Left ventricle myocardium inferior (tissue), 1 donor: ENCODE data around the gene XYLT1. TPM values are rescaled to one million over a fixed set of nuclear protein-coding genes. Genes with fewer than 3 reads are reported as not detected.

ENCODE experiments used
- DNase-seq: peaks from one replicate; pipeline ENCODE4 v3.0.0-alpha.2; 2020
- H3K27ac ChIP-seq: fragments of 200-600 bp; replicated peaks from 2 replicates; pipeline ENCODE4 v1.8.0; 2021
- H3K27me3 ChIP-seq: fragments of 200-600 bp; 2 replicates; pipeline ENCODE4 v1.8.0; 2021; ENCODE audit warnings: low read depth
- H3K36me3 ChIP-seq: fragments of 200-600 bp; 2 replicates; pipeline ENCODE4 v1.8.0; 2021
- H3K4me1 ChIP-seq: fragments of 200-600 bp; 2 replicates; pipeline ENCODE4 v1.8.0; 2021
- H3K4me3 ChIP-seq: fragments of 200-600 bp; 2 replicates; pipeline ENCODE4 v1.8.0; 2021; ENCODE audit warnings: mild to moderate bottlenecking, moderate library complexity
- H3K9me3 ChIP-seq: fragments of 200-600 bp; replicated peaks from 2 replicates; pipeline ENCODE4 v1.8.0; 2021
- CTCF ChIP-seq: fragments of 200-600 bp; IDR thresholded peaks from 2 replicates; pipeline ENCODE4 v1.8.0; 2021; ENCODE audit warnings: antibody characterized with exemption, mild to moderate bottlenecking, borderline replicate concordance
- intact Hi-C: fragments of 100-400 bp; cut with micrococcal nuclease; formaldehyde crosslinking; loops from one replicate; pipeline ENCODE4 v1.11.0; 2022
- total RNA-seq: library from RNA; stranded (reverse); fragmentation: NEBNext Ultra II Directional; extraction: Animal tissue kit (Norgen Biotek cat#: 25700); gene quantifications from one replicate; pipeline ENCODE4 v1.2.1, GENCODE V29; 2021
- donor health status: DM: no; HTN: yes; CAD: no; lungs with severe emphysema.

The XYLT1 gene
- total RNA-seq, 1 donor from 2014 or later = 1.4 TPM

- no peaks in the 10 kb centered on the region for H3K9me3 ChIP-seq
- H3K4me1 ChIP-seq = no peaks in the 10 kb centered on the region
- intact Hi-C loops = no loop called here
- TF ChIP-seq CTCF = no peak
- DNase-seq = no peak
- H3K36me3 ChIP-seq = no peaks in the 10 kb centered on the region
- peaks cover 8% of the 10 kb centered on the region for H3K27me3 ChIP-seq
- H3K27ac ChIP-seq = no peak overlapping the region
- no peak overlapping the region for H3K4me3 ChIP-seq
Measured at GRCh38 chr16:17098685-17099084, 372.1 kb downstream of the XYLT1 start.

- TF ChIP-seq CTCF = no peak
- no peaks in the 10 kb centered on the region for H3K4me1 ChIP-seq
- no peaks in the 10 kb centered on the region for H3K36me3 ChIP-seq
- H3K4me3 ChIP-seq = no peak overlapping the region
- peaks cover 36% of the 10 kb centered on the region for H3K27me3 ChIP-seq
- H3K27ac ChIP-seq = no peak overlapping the region
- intact Hi-C loops = no loop called here
- H3K9me3 ChIP-seq = peaks cover 2% of the 10 kb centered on the region
- no peak for DNase-seq
Measured at GRCh38 chr16:17084130-17084529, 386.6 kb downstream of the XYLT1 start.

DNA sequence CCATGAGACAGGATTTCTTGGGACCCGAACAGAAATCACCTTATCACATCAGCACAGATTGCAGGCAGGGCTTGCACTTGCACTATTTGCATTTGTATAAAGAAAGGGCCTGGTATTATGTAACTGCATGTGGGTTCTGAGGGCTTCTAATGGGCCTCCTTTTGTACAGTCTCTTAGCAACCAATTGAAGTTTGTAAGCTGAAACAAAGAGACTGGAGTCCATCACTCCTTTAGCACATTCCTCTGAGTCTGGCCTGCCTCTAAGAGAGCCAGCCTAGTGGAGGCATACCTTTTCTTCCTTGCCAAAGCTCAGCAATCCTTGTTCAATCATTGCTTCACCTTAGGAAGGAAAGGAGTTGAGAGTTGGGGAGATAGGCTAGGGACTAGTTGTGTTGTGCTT lies 387.1 kb downstream of the XYLT1 start:
- Histone ChIP-seq H3K4me3 (no peak overlapping the region), H3K4me1 (no peaks in the 10 kb centered on the region), H3K27ac (no peak overlapping the region), H3K36me3 (no peaks in the 10 kb centered on the region), H3K27me3 (peaks cover 39% of the 10 kb centered on the region), H3K9me3 (no peaks in the 10 kb centered on the region)
- no peak for DNase-seq
- no peak for TF ChIP-seq CTCF
- intact Hi-C loops = no loop called here

DNA sequence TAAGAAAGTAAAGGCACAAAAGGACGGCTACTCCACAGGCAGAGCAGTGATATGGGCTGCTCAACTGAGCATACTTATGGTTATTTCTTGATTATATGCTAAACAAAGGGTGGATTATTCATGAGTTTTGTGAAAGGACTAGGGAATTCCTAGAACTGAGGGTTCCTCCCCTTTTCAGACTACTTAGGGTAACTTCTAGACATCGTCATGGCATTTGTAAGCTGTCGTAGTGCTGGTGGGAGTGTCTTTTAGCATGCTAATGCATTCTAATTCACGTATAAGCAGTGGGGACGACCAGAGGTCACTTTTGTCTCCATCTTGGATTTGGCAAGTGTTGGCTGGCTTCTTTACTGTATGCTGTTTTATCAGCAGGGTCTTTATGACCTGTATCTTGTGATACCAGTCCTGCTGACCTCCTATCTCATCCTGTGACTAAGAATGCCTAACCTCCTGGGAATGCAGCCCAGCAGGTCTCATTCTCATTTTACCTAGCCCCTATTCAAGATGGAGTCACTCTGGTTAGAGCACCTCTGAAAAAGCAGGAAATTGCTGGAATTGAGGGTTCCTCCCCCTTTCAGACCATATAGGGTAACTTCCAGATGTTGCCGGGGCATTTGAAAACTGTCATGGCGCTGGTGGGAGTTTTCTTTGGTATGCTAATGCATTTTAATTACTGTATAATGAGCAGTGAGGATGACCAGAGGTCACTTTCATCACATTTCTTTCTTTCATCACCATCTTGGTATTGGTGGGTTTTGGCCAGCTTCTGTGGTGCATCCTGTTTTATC lies 388.5 kb downstream of the XYLT1 start:
- Histone ChIP-seq H3K4me1 (no peaks in the 10 kb centered on the region), H3K27me3 (peaks cover 51% of the 10 kb centered on the region), H3K4me3 (no peak overlapping the region), H3K27ac (no peak overlapping the region), H3K36me3 (no peaks in the 10 kb centered on the region), H3K9me3 (no peaks in the 10 kb centered on the region)
- no peak for TF ChIP-seq CTCF
- intact Hi-C loops = no loop called here
- DNase-seq = no peak

- Histone ChIP-seq H3K4me1 (no peaks in the 10 kb centered on the region), H3K27me3 (peaks cover 57% of the 10 kb centered on the region), H3K4me3 (no peak overlapping the region), H3K9me3 (no peaks in the 10 kb centered on the region), H3K27ac (no peak overlapping the region), H3K36me3 (no peaks in the 10 kb centered on the region)
- TF ChIP-seq CTCF = no peak
- intact Hi-C loops = no loop called here
- DNase-seq = no peak
Measured at GRCh38 chr16:17080105-17080504, 390.7 kb downstream of the XYLT1 start.
